ENCODE results near the gene AEBP1. TPM values are rescaled to one million over a fixed set of nuclear protein-coding genes. Genes with fewer than 3 reads are reported as not detected.

Gene AEBP1
- total and polyA plus RNA-seq, 9 of the 15 experiments (the other 6 are each of a cell fraction or from before 2014, with no cell fraction given) = 0.03 to 0.78 (median 0.30) TPM; not detected in 2

GRCh38 chr7:44161371-44161770 is 57.2 kb downstream of the AEBP1 start:
- FAIRE-seq = peak; percentile 35
- H3K27ac ChIP-seq (ENCODE audit: extremely low read depth, low read depth, low read length) = no peak overlapping the region
- in situ Hi-C loops (cut with MboI) = no loop called here
- ATAC-seq = no peak
- H3K4me3 ChIP-seq = no peak overlapping the region
- H3K9me1 ChIP-seq (ENCODE audit: control insufficient read depth, insufficient read depth, low read length) = no peaks in the 10 kb centered on the region
- WGBS (ENCODE audit: insufficient coverage, low coverage, missing lambda C conversion rate) = 21% methylated on average over 2 of the region's 2 CpGs
- intact Hi-C loops (cut with micrococcal nuclease) = no loop called here
- H3K4me2 ChIP-seq (ENCODE audit: insufficient read depth, low read length) = no peak overlapping the region
- H3K79me2 ChIP-seq (ENCODE audit: control insufficient read depth, insufficient read depth, low read length) = no peaks in the 10 kb centered on the region
- TF ChIP-seq SLC30A9 (CRISPR knock-in tag; IDR thresholded peaks at IDR 0.05) (no peak), PCBP1 (IDR thresholded peaks at IDR 0.05; ENCODE audit: low read depth, low read length, poor library complexity, severe bottlenecking) (no peak), FOXM1 (IDR thresholded peaks at IDR 0.05; ENCODE audit: low read depth) (no peak), FOXM1 (CRISPR knock-in tag; IDR thresholded peaks at IDR 0.05; ENCODE audit: low read depth) (no peak), SIN3A (IDR thresholded peaks at IDR 0.05; ENCODE audit: borderline replicate concordance in 2 of 2, control insufficient read depth in 1 of 2, low read depth in 2 of 2, low read length in 2 of 2) (no peak), ZNF274 (IDR thresholded peaks at IDR 0.05; ENCODE audit: borderline replicate concordance, low read depth, low read length) (no peak), OTX1 (CRISPR knock-in tag; IDR thresholded peaks at IDR 0.05) (no peak), YY1 (IDR thresholded peaks at IDR 0.05; ENCODE audit: borderline replicate concordance in 1 of 3, control insufficient read depth in 1 of 3, extremely low read depth in 1 of 3, insufficient read depth in 3 of 3, insufficient read length in 1 of 3, insufficient replicate concordance in 2 of 3, low read depth in 1 of 3, low read length in 2 of 3) (no peak), MBD2 (IDR thresholded peaks at IDR 0.05; ENCODE audit: borderline replicate concordance, low read depth) (no peak), ATF1 (CRISPR knock-in tag; IDR thresholded peaks at IDR 0.05) (no peak), ATF1 (tag; IDR thresholded peaks at IDR 0.05) (no peak), GATAD2B (IDR thresholded peaks at IDR 0.05; ENCODE audit: borderline replicate concordance) (no peak), ZNF212 (CRISPR knock-in tag; IDR thresholded peaks at IDR 0.05) (no peak), RBM34 (IDR thresholded peaks at IDR 0.05; ENCODE audit: borderline replicate concordance, insufficient read depth, low read length) (no peak), TOE1 (IDR thresholded peaks at IDR 0.05; ENCODE audit: borderline replicate concordance) (no peak), TOE1 (CRISPR knock-in tag; IDR thresholded peaks at IDR 0.05; ENCODE audit: borderline replicate concordance, low read depth) (no peak)
- TF ChIP-seq, protein P1, sequence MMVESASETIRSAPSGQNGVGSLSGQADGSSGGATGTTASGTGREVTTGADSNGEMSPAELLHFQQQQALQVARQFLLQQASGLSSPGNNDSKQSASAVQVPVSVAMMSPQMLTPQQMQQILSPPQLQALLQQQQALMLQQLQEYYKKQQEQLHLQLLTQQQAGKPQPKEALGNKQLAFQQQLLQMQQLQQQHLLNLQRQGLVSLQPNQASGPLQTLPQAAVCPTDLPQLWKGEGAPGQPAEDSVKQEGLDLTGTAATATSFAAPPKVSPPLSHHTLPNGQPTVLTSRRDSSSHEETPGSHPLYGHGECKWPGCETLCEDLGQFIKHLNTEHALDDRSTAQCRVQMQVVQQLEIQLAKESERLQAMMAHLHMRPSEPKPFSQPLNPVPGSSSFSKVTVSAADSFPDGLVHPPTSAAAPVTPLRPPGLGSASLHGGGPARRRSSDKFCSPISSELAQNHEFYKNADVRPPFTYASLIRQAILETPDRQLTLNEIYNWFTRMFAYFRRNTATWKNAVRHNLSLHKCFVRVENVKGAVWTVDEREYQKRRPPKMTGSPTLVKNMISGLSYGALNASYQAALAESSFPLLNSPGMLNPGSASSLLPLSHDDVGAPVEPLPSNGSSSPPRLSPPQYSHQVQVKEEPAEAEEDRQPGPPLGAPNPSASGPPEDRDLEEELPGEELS (CRISPR knock-in tag; IDR thresholded peaks at IDR 0.05; ENCODE audit: borderline replicate concordance) = no peak
- ChIA-PET POLR2A (interaction anchor here (0.9 kb wide), 1 partner anchor 14 kb away, joined by 3 read pairs; no protein-coding TSS in a partner anchor), CTCF (ENCODE audit: low intra/inter-chr PET ratio) (no interaction called here)
- no peaks in the 10 kb centered on the region for H3K9me3 ChIP-seq (replicated peaks; ENCODE audit: control insufficient read depth, insufficient read depth, low read depth, low read length)
- no peak for DNase-seq (ENCODE audit: extremely low read depth in 1 of 4, low spot score in 3 of 4)
- peaks cover 3 to 12% of the 10 kb centered on the region in 2 experiments; a peak in 3 of 5 replicates for H3K27me3 ChIP-seq (ENCODE audit: control insufficient read depth in 2 of 2, insufficient read depth in 2 of 2, low read length in 2 of 2)
- no TSS peak for BruUV-seq (replicated peaks)
- no peak overlapping the region for H2AFZ ChIP-seq (ENCODE audit: low read depth, low read length)
- no peak overlapping the region for H3K9ac ChIP-seq (ENCODE audit: insufficient read depth in 1 of 2, low read depth in 2 of 2, low read length in 2 of 2)
- H4K20me1 ChIP-seq (replicated peaks; ENCODE audit: control insufficient read depth, insufficient read depth, low read length) = no peaks in the 10 kb centered on the region; the same call in 1 of the 2 replicates
- peaks cover 0 to 19% of the 10 kb centered on the region in 2 experiments; a peak in 3 of 5 replicates for H3K4me1 ChIP-seq (replicated peaks in 1 of 2; ENCODE audit: control insufficient read depth in 2 of 2, insufficient read depth in 2 of 2, low read length in 2 of 2)
- H3K36me3 ChIP-seq (ENCODE audit: control insufficient read depth, insufficient read depth, low read length) = no peaks in the 10 kb centered on the region
